HG03280 (cell line): ENCODE data around the gene ZNF177.
A peak's percentile ranks its signal among the peaks of the same experiment; 100 is the strongest.
"Not testable (repeated sequence)": the region's sequence is repeated elsewhere in the genome, so short reads cannot be mapped to it uniquely, and the experiment has no call there.

Experiments used
- ATAC-seq: cut with Tn5 transposase; IDR thresholded peaks from one replicate; pipeline ENCODE4 v1.9.1; 2021; ENCODE audit warnings: mild to moderate bottlenecking, moderate library complexity; ENCODE audit not compliant: unreplicated experiment

The ZNF177 gene

GRCh38 chr19:9362905-9363304, at the start of gene ZNF177:
Gene ZNF177 (plus strand): TSS chr19:9363013. CDS start chr19:9378312, 15,299 bp downstream.
- no peak for ATAC-seq

- no peak for ATAC-seq
Measured at GRCh38 chr19:9313756-9314155, 49.1 kb upstream of the ZNF177 start.

GRCh38 chr19:9321338-9321737, 41.5 kb upstream of the ZNF177 start:
- ATAC-seq, result no peak

- ATAC-seq, result not testable (repeated sequence)
Measured at GRCh38 chr19:9321756-9322155, 41.1 kb upstream of the ZNF177 start.

- not testable (repeated sequence) for ATAC-seq
Measured at GRCh38 chr19:9322201-9322600, 40.6 kb upstream of the ZNF177 start.

- ATAC-seq, result peak; percentile 39
Measured at GRCh38 chr19:9323557-9323918, 39.3 kb upstream of the ZNF177 start.

GRCh38 chr19:9323919-9324583, 38.8 kb upstream of the ZNF177 start, which contains the start of gene ZNF559:
Gene ZNF559 (plus strand): TSS chr19:9324179. CDS start chr19:9338550, 14,371 bp downstream.
- ATAC-seq, result peak; percentile 96

GRCh38 chr19:9324584-9324962, 38.2 kb upstream of the ZNF177 start:
- ATAC-seq, result no peak

GRCh38 chr19:9329999-9330398, 32.8 kb upstream of the ZNF177 start:
- ATAC-seq, result no peak

GRCh38 chr19:9342610-9343304, 20.1 kb upstream of the ZNF177 start:
- no peak for ATAC-seq

GRCh38 chr19:9345005-9345404, 17.8 kb upstream of the ZNF177 start:
- ATAC-seq, result no peak

- no peak for ATAC-seq
Measured at GRCh38 chr19:9348253-9348652, 14.6 kb upstream of the ZNF177 start.

GRCh38 chr19:9348671-9349070, 14.1 kb upstream of the ZNF177 start:
- no peak for ATAC-seq

GRCh38 chr19:9352505-9352904, 10.3 kb upstream of the ZNF177 start:
- no peak for ATAC-seq

- ATAC-seq, result no peak
Measured at GRCh38 chr19:9353011-9353410, 9.8 kb upstream of the ZNF177 start.

- ATAC-seq, result no peak
Measured at GRCh38 chr19:9354651-9355050, 8.2 kb upstream of the ZNF177 start.

GRCh38 chr19:9370738-9371619, 8.2 kb downstream of the ZNF177 start:
- ATAC-seq, result no peak

GRCh38 chr19:9381361-9381785, 18.6 kb downstream of the ZNF177 start:
- ATAC-seq, result no peak

GRCh38 chr19:9406798-9407352, 44.1 kb downstream of the ZNF177 start:
- ATAC-seq, result no peak

- no peak for ATAC-seq
Measured at GRCh38 chr19:9407827-9408226, 45.0 kb downstream of the ZNF177 start.
